Endometrial microvascular endothelial cells (primary cell): ENCODE data around the gene MRC1. TPM values are rescaled to one million over a fixed set of nuclear protein-coding genes. Genes with fewer than 3 reads are reported as not detected.

Experiments used
- in situ Hi-C: cut with HindIII; loops from 2 replicates; pipeline ENCODE4 v1.10.0; 2017; ENCODE audit warnings: low sequenced_read_pairs, low pct_unique_long_range_greater_than_20kb; ENCODE audit errors: inconsistent ontology term
- total RNA-seq: library from RNA; depleted of rRNA; stranded (reverse); fragments of >200 nt; gene quantifications from one replicate; pipeline ENCODE4 v1.2.3, GENCODE V29; 2015; ENCODE audit errors: inconsistent ontology term

Gene MRC1
- total RNA-seq, 1 donor from 2014 or later, result 0.28 TPM

- in situ Hi-C loops, result no loop called here
These were observed 68.0 kb downstream of the MRC1 start for GRCh38 chr10:17877121-17877520.

GRCh38 chr10:17878896-17879295 is 69.7 kb downstream of the MRC1 start:
- in situ Hi-C loops, result no loop called here

GRCh38 chr10:17880601-17881000 is 71.5 kb downstream of the MRC1 start:
- in situ Hi-C loops, result no loop called here

GRCh38 chr10:17882557-17882956 is 73.4 kb downstream of the MRC1 start:
- in situ Hi-C loops, result no loop called here

- in situ Hi-C loops, result no loop called here
These were observed 74.5 kb downstream of the MRC1 start for GRCh38 chr10:17883621-17884020.

GRCh38 chr10:17888189-17888588 is 79.0 kb downstream of the MRC1 start:
- in situ Hi-C loops, result no loop called here

- in situ Hi-C loops, result no loop called here
These were observed 82.3 kb downstream of the MRC1 start for GRCh38 chr10:17891435-17891834.

- in situ Hi-C loops, result no loop called here
These were observed 95.4 kb downstream of the MRC1 start for GRCh38 chr10:17904564-17904963.

- in situ Hi-C loops, result no loop called here
These were observed 96.3 kb downstream of the MRC1 start for GRCh38 chr10:17905491-17905890.

- in situ Hi-C loops, result no loop called here
These were observed 96.9 kb downstream of the MRC1 start for GRCh38 chr10:17906002-17906401.

GRCh38 chr10:17907641-17908040 is 98.5 kb downstream of the MRC1 start:
- in situ Hi-C loops, result no loop called here

GRCh38 chr10:17910125-17910789 is 101.1 kb downstream of the MRC1 start:
- in situ Hi-C loops, result no loop called here

- in situ Hi-C loops, result no loop called here
These were observed 103.6 kb downstream of the MRC1 start for GRCh38 chr10:17912754-17913153.

- in situ Hi-C loops, result no loop called here
These were observed 104.5 kb downstream of the MRC1 start for GRCh38 chr10:17913604-17914003.

- in situ Hi-C loops, result no loop called here
These were observed 105.3 kb downstream of the MRC1 start for GRCh38 chr10:17914169-17915045.

GRCh38 chr10:17915181-17915580 is 106.0 kb downstream of the MRC1 start:
- in situ Hi-C loops, result no loop called here

- in situ Hi-C loops, result no loop called here
These were observed 109.2 kb downstream of the MRC1 start for GRCh38 chr10:17918187-17918903.

GRCh38 chr10:17921378-17921777 is 112.2 kb downstream of the MRC1 start:
- in situ Hi-C loops, result no loop called here

- in situ Hi-C loops, result no loop called here
These were observed 114.6 kb downstream of the MRC1 start for GRCh38 chr10:17923728-17924127.
